ENCODE data around the gene ZFPM1.

Gene ZFPM1

DNA sequence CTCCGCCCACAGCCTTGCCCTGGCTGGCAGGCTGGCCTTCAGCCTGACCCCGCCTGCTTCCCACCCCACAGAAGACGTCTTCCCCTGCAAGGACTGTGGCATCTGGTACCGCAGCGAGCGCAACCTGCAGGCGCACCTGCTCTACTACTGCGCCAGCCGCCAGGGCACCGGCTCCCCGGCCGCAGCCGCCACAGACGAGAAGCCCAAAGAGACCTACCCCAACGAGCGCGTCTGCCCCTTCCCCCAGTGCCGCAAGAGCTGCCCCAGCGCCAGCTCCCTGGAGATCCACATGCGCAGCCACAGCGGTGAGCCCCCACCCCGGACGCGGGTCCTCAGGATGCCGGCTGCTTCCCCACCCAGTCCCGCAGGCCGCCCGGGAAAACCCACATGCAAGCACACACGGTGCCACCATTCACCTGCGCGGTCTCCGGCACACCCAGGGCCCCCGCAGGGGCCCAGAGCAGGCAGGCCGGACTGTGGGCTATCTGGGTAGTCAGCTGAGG, 78.9 kb downstream of the ZFPM1 start:
- Histone ChIP-seq H2AFZ (ENCODE audit: low read depth) (no peak overlapping the region), H3K79me2 (ENCODE audit: insufficient read depth, low read depth) (no peaks in the 10 kb centered on the region), H4K20me1 (ENCODE audit: insufficient read depth) (no peaks in the 10 kb centered on the region), H3K27me3 (ENCODE audit: insufficient read depth, low read depth) (peaks cover 31% of the 10 kb centered on the region), H3K27ac (no peak overlapping the region), H3K9ac (no peak overlapping the region), H3K4me3 (IDR thresholded peaks at IDR 0.05; ENCODE audit: insufficient read depth, low read depth, low read length) (no peak overlapping the region), H3K4me2 (no peak overlapping the region), H3K36me3 (ENCODE audit: insufficient read depth) (no peaks in the 10 kb centered on the region), H3K4me1 (ENCODE audit: low read depth, poor library complexity, severe bottlenecking) (no peaks in the 10 kb centered on the region)
- TF ChIP-seq, protein P1, sequence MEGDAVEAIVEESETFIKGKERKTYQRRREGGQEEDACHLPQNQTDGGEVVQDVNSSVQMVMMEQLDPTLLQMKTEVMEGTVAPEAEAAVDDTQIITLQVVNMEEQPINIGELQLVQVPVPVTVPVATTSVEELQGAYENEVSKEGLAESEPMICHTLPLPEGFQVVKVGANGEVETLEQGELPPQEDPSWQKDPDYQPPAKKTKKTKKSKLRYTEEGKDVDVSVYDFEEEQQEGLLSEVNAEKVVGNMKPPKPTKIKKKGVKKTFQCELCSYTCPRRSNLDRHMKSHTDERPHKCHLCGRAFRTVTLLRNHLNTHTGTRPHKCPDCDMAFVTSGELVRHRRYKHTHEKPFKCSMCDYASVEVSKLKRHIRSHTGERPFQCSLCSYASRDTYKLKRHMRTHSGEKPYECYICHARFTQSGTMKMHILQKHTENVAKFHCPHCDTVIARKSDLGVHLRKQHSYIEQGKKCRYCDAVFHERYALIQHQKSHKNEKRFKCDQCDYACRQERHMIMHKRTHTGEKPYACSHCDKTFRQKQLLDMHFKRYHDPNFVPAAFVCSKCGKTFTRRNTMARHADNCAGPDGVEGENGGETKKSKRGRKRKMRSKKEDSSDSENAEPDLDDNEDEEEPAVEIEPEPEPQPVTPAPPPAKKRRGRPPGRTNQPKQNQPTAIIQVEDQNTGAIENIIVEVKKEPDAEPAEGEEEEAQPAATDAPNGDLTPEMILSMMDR (conservative IDR thresholded peaks at IDR 0.05; ENCODE audit: low read depth, low read length): no peak

DNA sequence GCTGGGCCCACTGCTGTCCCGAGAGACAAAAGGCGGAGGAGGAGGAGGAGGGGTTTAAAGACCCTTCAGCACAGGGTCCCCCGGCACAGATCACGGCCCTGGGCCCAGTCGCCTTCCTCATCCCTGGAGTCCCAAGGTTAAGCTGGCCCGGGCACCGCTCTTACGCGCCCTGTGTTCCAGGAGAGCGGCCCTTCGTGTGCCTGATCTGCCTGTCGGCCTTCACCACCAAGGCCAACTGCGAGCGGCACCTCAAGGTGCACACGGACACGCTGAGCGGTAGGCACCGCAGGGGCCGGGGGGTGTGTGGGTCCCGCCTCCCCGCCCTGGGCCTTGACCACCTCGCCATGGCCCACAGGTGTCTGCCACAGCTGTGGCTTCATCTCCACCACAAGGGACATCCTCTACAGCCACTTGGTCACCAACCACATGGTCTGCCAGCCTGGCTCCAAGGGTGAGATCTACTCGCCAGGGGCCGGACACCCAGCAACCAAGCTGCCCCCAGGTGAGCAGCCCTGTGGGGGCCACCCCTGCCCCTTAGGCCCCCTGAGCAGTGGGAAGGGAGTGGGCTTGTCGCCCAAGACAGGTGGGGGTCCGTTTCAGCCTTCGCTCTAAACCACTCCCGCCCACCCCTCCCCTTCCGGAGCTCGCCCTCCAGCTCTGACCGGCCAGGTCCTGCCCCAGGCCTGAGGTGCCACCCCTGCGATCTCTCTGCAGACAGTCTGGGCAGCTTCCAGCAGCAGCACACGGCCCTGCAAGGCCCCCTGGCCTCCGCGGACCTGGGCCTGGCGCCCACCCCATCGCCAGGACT, 79.6 kb downstream of the ZFPM1 start:
- Histone ChIP-seq H3K9ac (no peak overlapping the region), H3K4me3 (IDR thresholded peaks at IDR 0.05; ENCODE audit: insufficient read depth, low read depth, low read length) (no peak overlapping the region)

DNA sequence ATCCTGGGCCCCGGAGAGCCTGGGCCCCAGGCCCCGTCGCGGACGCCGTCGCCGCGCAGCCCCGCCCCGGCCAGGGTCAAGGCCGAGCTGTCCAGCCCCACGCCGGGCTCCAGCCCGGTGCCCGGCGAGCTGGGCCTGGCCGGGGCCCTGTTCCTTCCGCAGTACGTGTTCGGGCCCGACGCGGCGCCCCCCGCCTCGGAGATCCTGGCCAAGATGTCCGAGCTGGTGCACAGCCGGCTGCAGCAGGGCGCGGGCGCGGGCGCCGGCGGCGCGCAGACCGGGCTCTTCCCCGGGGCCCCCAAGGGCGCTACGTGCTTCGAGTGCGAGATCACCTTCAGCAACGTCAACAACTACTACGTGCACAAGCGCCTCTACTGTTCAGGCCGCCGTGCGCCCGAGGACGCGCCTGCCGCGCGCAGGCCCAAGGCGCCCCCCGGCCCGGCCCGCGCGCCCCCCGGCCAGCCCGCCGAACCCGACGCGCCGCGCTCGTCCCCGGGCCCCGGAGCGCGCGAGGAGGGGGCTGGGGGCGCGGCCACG, 80.4 kb downstream of the ZFPM1 start:
- H3K4me1 ChIP-seq (ENCODE audit: low read depth, poor library complexity, severe bottlenecking): no peaks in the 10 kb centered on the region
- no peaks in the 10 kb centered on the region for H4K20me1 ChIP-seq (ENCODE audit: insufficient read depth)
- H3K36me3 ChIP-seq (ENCODE audit: insufficient read depth): no peaks in the 10 kb centered on the region
- no peaks in the 10 kb centered on the region for H3K79me2 ChIP-seq (ENCODE audit: insufficient read depth, low read depth)
- peaks cover 26% of the 10 kb centered on the region for H3K27me3 ChIP-seq (ENCODE audit: insufficient read depth, low read depth)
- H3K4me2 ChIP-seq: no peak overlapping the region
- H2AFZ ChIP-seq (ENCODE audit: low read depth): no peak overlapping the region
- no peak overlapping the region for H3K4me3 ChIP-seq (IDR thresholded peaks at IDR 0.05; ENCODE audit: insufficient read depth, low read depth, low read length)
- H3K27ac ChIP-seq: no peak overlapping the region
- TF ChIP-seq, protein P1 (conservative IDR thresholded peaks at IDR 0.05; ENCODE audit: low read depth, low read length): no peak
- H3K9ac ChIP-seq: no peak overlapping the region

More for the DNA sequence above, 79.6 kb downstream of the ZFPM1 start:
- Histone ChIP-seq H3K79me2 (ENCODE audit: insufficient read depth, low read depth) (no peaks in the 10 kb centered on the region), H3K36me3 (ENCODE audit: insufficient read depth) (no peaks in the 10 kb centered on the region), H4K20me1 (ENCODE audit: insufficient read depth) (no peaks in the 10 kb centered on the region), H3K4me1 (ENCODE audit: low read depth, poor library complexity, severe bottlenecking) (no peaks in the 10 kb centered on the region), H3K4me2 (no peak overlapping the region), H3K27me3 (ENCODE audit: insufficient read depth, low read depth) (peaks cover 29% of the 10 kb centered on the region), H3K27ac (no peak overlapping the region), H2AFZ (ENCODE audit: low read depth) (no peak overlapping the region)
- TF ChIP-seq, protein P1 (conservative IDR thresholded peaks at IDR 0.05; ENCODE audit: low read depth, low read length): no peak

DNA sequence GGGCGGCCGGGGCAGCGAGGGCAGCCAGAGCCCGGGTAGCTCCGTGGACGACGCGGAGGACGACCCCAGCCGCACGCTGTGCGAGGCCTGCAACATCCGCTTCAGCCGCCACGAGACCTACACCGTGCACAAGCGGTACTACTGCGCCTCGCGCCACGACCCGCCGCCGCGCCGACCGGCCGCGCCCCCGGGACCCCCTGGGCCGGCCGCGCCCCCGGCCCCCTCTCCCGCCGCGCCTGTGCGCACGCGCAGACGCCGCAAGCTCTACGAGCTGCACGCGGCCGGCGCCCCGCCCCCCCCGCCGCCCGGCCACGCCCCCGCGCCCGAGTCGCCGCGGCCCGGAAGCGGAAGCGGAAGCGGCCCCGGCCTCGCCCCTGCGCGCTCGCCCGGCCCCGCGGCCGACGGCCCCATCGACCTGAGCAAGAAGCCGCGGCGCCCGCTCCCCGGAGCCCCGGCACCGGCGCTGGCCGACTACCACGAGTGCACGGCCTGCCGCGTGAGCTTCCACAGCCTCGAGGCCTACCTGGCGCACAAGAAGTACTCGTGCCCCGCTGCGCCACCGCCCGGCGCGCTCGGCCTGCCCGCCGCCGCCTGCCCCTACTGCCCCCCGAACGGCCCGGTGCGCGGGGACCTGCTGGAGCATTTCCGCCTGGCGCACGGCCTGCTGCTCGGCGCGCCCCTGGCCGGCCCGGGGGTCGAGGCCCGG, 81.0 kb downstream of the ZFPM1 start:
- no peak overlapping the region; the same call in 1 of the 2 replicates for H2AFZ ChIP-seq (ENCODE audit: low read depth)
- no peak overlapping the region for H3K9ac ChIP-seq
- peaks cover 24% of the 10 kb centered on the region for H3K27me3 ChIP-seq (ENCODE audit: insufficient read depth, low read depth)
- H3K27ac ChIP-seq: no peak overlapping the region
- H3K4me1 ChIP-seq (ENCODE audit: low read depth, poor library complexity, severe bottlenecking): no peaks in the 10 kb centered on the region
- H4K20me1 ChIP-seq (ENCODE audit: insufficient read depth): no peaks in the 10 kb centered on the region
- TF ChIP-seq, protein P1 (conservative IDR thresholded peaks at IDR 0.05; ENCODE audit: low read depth, low read length): no peak
- H3K36me3 ChIP-seq (ENCODE audit: insufficient read depth): no peaks in the 10 kb centered on the region
- no peak overlapping the region for H3K4me3 ChIP-seq (IDR thresholded peaks at IDR 0.05; ENCODE audit: insufficient read depth, low read depth, low read length)
- H3K4me2 ChIP-seq: no peak overlapping the region
- H3K79me2 ChIP-seq (ENCODE audit: insufficient read depth, low read depth): no peaks in the 10 kb centered on the region
